ENCODE results near the gene ARHGAP26. TPM values are rescaled to one million over a fixed set of nuclear protein-coding genes. Genes with fewer than 3 reads are reported as not detected.

ARHGAP26 gene
- polyA plus RNA-seq, 1 donor (not counting 4 experiments of a cell fraction or from before 2014, with no cell fraction given): 3.9 TPM

GRCh38 chr5:142969186-142969585, 199.0 kb downstream of the ARHGAP26 start:
- Histone ChIP-seq H4K20me1 (ENCODE audit: control insufficient read depth, extremely low read depth, insufficient read depth, low read length) (no peaks in the 10 kb centered on the region), H3K27ac (ENCODE audit: control insufficient read depth, insufficient read depth, low read length) (no peak overlapping the region), H3K36me3 (ENCODE audit: control insufficient read depth in 2 of 2, extremely low read depth in 1 of 2, insufficient read depth in 2 of 2, low read length in 2 of 2) (no peaks in the 10 kb centered on the region), H2AFZ (ENCODE audit: control insufficient read depth, low read length) (no peak overlapping the region), H3K9me3 (ENCODE audit: control insufficient read depth, low read depth, low read length) (no peaks in the 10 kb centered on the region), H3K4me2 (ENCODE audit: control insufficient read depth, extremely low read depth, insufficient read depth, low read depth, low read length) (no peak overlapping the region), H3K79me2 (ENCODE audit: control insufficient read depth, insufficient read depth, low read length) (no peaks in the 10 kb centered on the region), H3K9me1 (ENCODE audit: control insufficient read depth, extremely low read depth, insufficient read depth, low read length) (no peaks in the 10 kb centered on the region), H3K4me3 (ENCODE audit: control insufficient read depth in 2 of 3, extremely low read depth in 1 of 3, insufficient read depth in 2 of 3, low read depth in 1 of 3, low read length in 3 of 3) (no peak overlapping the region), H3K4me1 (ENCODE audit: control insufficient read depth, extremely low read depth, insufficient read depth, low read length) (no peaks in the 10 kb centered on the region), H3K9ac (ENCODE audit: control insufficient read depth, extremely low read depth, insufficient read depth, low read length) (no peak overlapping the region), H3K27me3 (ENCODE audit: control insufficient read depth, extremely low read depth, insufficient read depth, low read length) (no peaks in the 10 kb centered on the region)
- DNase-seq (ENCODE audit: low read depth, low spot score): no peak
- no peak for FAIRE-seq
- TF ChIP-seq CTCF (optimal IDR thresholded peaks at IDR 0.05 in 1 of 3, IDR thresholded peaks at IDR 0.05 in 1 of 3, conservative IDR thresholded peaks at IDR 0.05 in 1 of 3; ENCODE audit: extremely low read depth in 1 of 3, insufficient read depth in 2 of 3, low read length in 3 of 3) (no peak), EZH2 (IDR thresholded peaks at IDR 0.05; ENCODE audit: low read length) (no peak)
- dilution Hi-C loops (cut with MboI; ENCODE audit: extremely low pct_ligation_motif_present, low sequenced_read_pairs): no loop called here

GRCh38 chr5:142969624-142970439, 199.7 kb downstream of the ARHGAP26 start:
- Histone ChIP-seq H4K20me1 (ENCODE audit: control insufficient read depth, extremely low read depth, insufficient read depth, low read length) (no peaks in the 10 kb centered on the region), H3K27me3 (ENCODE audit: control insufficient read depth, extremely low read depth, insufficient read depth, low read length) (no peaks in the 10 kb centered on the region), H3K9me3 (ENCODE audit: control insufficient read depth, low read depth, low read length) (no peaks in the 10 kb centered on the region), H3K36me3 (ENCODE audit: control insufficient read depth in 2 of 2, extremely low read depth in 1 of 2, insufficient read depth in 2 of 2, low read length in 2 of 2) (no peaks in the 10 kb centered on the region), H3K4me1 (ENCODE audit: control insufficient read depth, extremely low read depth, insufficient read depth, low read length) (no peaks in the 10 kb centered on the region), H3K9ac (ENCODE audit: control insufficient read depth, extremely low read depth, insufficient read depth, low read length) (no peak overlapping the region), H3K4me2 (ENCODE audit: control insufficient read depth, extremely low read depth, insufficient read depth, low read depth, low read length) (no peak overlapping the region), H3K27ac (ENCODE audit: control insufficient read depth, insufficient read depth, low read length) (no peak overlapping the region), H2AFZ (ENCODE audit: control insufficient read depth, low read length) (no peak overlapping the region), H3K79me2 (ENCODE audit: control insufficient read depth, insufficient read depth, low read length) (no peaks in the 10 kb centered on the region), H3K4me3 (ENCODE audit: control insufficient read depth in 2 of 3, extremely low read depth in 1 of 3, insufficient read depth in 2 of 3, low read depth in 1 of 3, low read length in 3 of 3) (no peak overlapping the region), H3K9me1 (ENCODE audit: control insufficient read depth, extremely low read depth, insufficient read depth, low read length) (no peaks in the 10 kb centered on the region)
- dilution Hi-C loops (cut with MboI; ENCODE audit: extremely low pct_ligation_motif_present, low sequenced_read_pairs): no loop called here
- TF ChIP-seq CTCF (optimal IDR thresholded peaks at IDR 0.05 in 1 of 3, IDR thresholded peaks at IDR 0.05 in 1 of 3, conservative IDR thresholded peaks at IDR 0.05 in 1 of 3; ENCODE audit: extremely low read depth in 1 of 3, insufficient read depth in 2 of 3, low read length in 3 of 3) (no peak), EZH2 (IDR thresholded peaks at IDR 0.05; ENCODE audit: low read length) (no peak)
- DNase-seq (ENCODE audit: low read depth, low spot score): no peak
- no peak for FAIRE-seq

All from keratinocyte (primary cell).